ENCODE measurements around the gene SMG1. TPM values are rescaled to one million over a fixed set of nuclear protein-coding genes. Genes with fewer than 3 reads are reported as not detected.
A peak's percentile ranks its signal among the peaks of the same experiment; 100 is the strongest.

SMG1 gene
- total and polyA plus RNA-seq, 2 of the 13 experiments (the other 11 are each of a cell fraction or from before 2014, with no cell fraction given) = 48.7 to 53.7 TPM

GRCh38 chr16:18789850-18790706 lies 136.1 kb downstream of the SMG1 start, which contains the start of gene RPS15A (continued):
- peak; percentile 99; the same call in 1 of the 2 replicates for TF ChIP-seq IRF9 (CRISPR knock-in tag; IDR thresholded peaks at IDR 0.05; ENCODE audit: borderline replicate concordance)
- peak; percentile 71 for TF ChIP-seq AHDC1 (CRISPR knock-in tag; IDR thresholded peaks at IDR 0.05; ENCODE audit: borderline replicate concordance)
- peak; percentile 99 for TF ChIP-seq ZSCAN5A (CRISPR knock-in tag; IDR thresholded peaks at IDR 0.05; ENCODE audit: borderline replicate concordance)
- peak; percentile 44; the same call in 1 of the 2 replicates for TF ChIP-seq BHLHE40 (IDR thresholded peaks at IDR 0.05; ENCODE audit: low read length)
- peak; percentile 100 for TF ChIP-seq DMAP1 (CRISPR knock-in tag; IDR thresholded peaks at IDR 0.05)
- TF ChIP-seq MXI1 (IDR thresholded peaks at IDR 0.05; ENCODE audit: borderline replicate concordance, low read depth, low read length) = peak; percentile 84
- TF ChIP-seq ZNF574 (CRISPR knock-in tag; IDR thresholded peaks at IDR 0.05) = peak; percentile 96
- TF ChIP-seq ZGPAT (CRISPR knock-in tag; IDR thresholded peaks at IDR 0.05) = peak; percentile 99
- peak; percentile 100 for TF ChIP-seq BRD4 (CRISPR knock-in tag; IDR thresholded peaks at IDR 0.05)
- TF ChIP-seq MZF1 (CRISPR knock-in tag; IDR thresholded peaks at IDR 0.05; ENCODE audit: borderline replicate concordance) = 0 out of 2 replicates have a peak, but pooled peaks have one; percentile 89
- peak; percentile 99 for TF ChIP-seq CSRNP1 (CRISPR knock-in tag; IDR thresholded peaks at IDR 0.05)
- peak; percentile 59 for TF ChIP-seq ZNF552 (CRISPR knock-in tag; IDR thresholded peaks at IDR 0.05; ENCODE audit: borderline replicate concordance)
- peak; percentile 82 for TF ChIP-seq NKX3-1 (CRISPR knock-in tag; IDR thresholded peaks at IDR 0.05)
